NCI-H460 (cell line): ENCODE data around the gene LUC7L2. TPM values are rescaled to one million over a fixed set of nuclear protein-coding genes. Genes with fewer than 3 reads are reported as not detected.
"Not testable (repeated sequence)": the region's sequence is repeated elsewhere in the genome, so short reads cannot be mapped to it uniquely, and the experiment has no call there.

Experiments used
- DNase-seq: peaks from one replicate; pipeline ENCODE4 v3.0.0-alpha.2; 2016; ENCODE audit warnings: low read depth; ENCODE audit errors: extremely low read depth
- total RNA-seq: library from RNA; depleted of rRNA; stranded (reverse); fragments of >200 nt; shearing (Covaris generic); gene quantifications from 2 replicates; pipeline ENCODE4 v1.2.3, GENCODE V29; 2014

The LUC7L2 gene
- total RNA-seq, 1 experiment from 2014 or later: 55.7 TPM

DNA sequence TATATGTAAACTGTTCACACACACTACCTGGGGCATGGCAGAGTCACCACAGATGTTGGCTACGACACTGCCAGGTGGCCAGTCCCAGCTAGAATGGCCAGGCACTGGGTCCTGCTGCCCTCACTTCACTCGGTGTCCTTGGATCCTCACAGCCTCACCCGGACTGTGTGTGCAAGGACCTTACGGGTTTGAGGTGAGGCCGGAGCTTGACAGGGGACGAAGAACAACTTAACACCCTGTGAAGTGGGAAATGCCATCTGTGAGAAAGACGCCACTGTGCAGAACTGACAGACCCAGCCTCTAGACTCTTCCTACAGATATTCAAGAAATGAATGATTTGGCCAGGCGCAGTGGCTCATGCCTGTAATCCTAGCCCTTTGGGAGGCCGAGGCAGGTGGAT is 77.1 kb downstream of the LUC7L2 start:
- no peak for DNase-seq

DNA sequence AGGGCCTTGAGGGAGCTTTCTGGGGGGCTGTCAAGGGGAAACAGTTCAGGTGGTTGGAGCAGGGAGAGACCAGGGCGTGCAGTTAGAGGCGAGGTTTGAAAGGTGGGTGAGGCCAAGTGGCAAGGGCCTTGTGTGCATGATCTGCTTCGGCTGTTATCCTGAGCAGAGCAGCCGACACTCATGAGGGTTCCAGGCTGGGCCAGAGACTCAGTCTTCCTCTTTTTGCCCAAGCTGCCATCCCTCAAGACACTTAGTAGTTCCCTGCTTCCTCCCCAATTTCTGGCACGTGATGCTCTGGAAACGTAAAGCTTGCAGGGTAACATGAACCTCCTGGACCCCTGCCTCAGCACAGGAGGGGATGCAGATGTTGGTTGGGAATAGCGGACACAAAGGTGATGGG is 79.7 kb downstream of the LUC7L2 start:
- DNase-seq: no peak

DNA sequence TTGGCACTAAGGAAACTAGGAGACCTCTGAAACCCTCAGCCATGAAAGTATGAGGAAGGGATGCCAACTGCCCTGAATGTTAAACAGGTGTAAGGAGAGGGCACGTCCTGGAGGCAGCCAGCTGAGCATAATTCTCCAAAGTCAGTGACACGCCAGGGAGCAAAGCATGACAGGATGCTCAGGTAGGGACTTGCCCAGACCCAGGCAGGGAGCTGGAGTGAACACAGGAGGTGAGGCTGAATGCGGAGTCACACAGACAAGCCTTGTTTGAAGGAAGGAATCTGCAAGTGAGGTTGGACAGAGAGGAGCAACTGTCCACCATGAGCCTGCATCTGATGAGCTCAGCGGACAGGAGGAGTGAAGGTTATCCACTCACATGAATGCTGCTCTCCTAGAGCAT is 82.3 kb downstream of the LUC7L2 start:
- DNase-seq: no peak

DNA sequence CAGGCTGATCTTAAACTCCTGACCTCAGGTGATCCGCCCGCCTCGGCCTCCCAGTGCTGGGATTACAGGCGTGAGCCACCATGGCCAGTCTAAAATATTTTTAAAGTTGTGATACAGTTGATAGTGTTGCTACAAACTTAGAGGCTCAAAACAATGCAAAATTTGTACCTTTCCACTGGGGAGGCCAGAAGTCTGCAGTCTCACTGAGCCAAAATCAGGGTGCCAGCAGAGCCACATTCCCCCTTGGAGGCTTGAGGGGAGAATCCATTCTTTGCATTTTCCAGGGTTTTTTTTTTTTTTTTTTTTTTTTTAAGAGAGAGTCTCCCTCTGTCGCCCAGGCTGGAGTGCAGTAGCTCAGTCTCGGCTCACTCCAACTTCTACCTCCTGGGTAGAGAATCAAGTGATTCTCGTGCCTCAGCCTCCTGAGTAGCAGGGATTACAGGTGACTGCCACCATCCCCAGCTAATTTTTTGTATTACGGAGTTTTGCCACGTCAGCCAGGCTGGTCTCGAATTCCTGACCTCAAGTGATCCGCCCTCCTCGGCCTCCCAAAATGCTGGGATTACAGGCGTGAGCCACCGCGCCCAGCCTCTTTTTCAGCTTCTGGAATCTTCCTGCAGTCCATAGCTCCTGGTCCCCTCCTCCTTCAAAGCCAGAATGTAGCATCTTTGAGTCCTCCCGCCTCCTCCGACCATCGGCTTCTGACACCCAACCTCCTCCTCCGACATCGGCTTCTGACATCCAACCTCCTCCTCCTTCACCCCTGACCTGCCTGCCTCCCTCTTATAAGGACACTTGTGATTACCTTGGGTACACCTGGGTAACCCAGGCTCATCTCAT is 86.6 kb downstream of the LUC7L2 start:
- no peak for DNase-seq

DNA sequence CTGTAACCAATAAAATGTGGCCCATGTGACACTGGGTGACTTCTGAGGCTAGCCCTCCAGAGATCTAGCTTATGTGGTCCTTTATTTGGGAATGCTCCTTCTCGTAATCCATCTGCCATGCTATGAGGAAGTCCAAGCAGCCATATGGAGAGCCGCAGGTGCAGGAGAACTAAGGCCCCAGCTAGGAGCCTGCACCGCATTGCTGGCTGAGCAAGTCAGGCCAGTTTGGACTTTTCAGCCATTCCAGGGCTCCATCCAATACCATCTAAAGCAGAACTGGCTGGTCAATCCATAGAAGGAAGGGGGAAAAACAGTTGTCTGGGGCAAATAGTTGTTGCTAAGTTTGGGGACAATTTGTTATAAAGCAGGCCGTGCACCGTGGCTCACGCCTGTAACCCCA is 91.2 kb downstream of the LUC7L2 start:
- no peak for DNase-seq

DNA sequence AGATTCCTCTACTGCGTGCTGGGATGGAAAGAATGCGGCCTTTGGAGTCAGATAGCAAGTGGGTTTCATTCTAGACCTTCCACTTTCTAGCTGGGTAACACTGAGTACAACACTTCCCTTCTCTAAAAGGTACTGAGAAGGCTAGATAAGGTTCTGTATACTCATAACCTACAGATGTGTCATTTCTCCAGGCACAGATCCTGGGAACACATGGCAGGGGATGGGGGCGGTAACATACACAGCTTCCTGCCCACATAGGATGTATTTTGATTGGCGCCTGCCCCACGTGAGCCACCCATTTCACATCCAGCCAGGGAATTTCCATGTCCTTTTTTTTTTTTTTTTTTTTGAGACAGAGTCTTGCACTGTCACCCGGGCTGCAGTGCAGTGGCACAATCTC is 91.9 kb downstream of the LUC7L2 start:
- DNase-seq: no peak

DNA sequence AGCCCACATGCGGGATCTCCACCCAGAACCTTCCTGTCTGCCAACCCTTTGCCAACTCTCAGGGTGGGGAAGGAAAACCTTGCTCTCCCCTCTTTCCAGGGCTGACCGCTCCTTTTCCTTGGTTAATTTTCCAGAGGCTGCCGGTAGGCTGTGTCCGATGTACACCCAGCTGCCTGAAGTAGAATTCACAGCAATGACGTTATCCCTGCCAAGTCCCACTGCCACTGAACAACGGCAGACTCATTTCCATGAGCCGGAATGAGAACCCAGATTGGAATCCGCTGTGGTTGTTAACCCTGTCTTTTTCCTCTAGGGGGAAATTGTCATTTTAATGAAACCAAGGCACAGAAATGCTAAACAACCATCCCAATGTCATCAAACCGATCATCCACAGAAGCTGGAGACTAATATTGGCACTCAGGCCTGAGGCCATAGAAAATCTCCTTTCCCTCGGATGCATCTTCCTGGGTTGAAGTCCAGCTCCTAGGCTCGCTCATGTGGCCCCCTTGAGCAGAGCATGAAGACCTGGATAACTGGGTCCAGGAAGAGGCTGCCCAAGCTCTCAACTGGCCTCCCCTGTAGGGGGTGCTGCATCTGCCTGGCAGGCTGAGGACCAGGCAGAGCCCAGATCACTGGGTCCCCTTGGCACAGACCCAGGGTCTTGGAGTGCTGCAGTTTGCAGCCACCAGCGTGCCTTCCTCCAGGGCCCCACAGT is 93.4 kb downstream of the LUC7L2 start:
- DNase-seq: no peak

DNA sequence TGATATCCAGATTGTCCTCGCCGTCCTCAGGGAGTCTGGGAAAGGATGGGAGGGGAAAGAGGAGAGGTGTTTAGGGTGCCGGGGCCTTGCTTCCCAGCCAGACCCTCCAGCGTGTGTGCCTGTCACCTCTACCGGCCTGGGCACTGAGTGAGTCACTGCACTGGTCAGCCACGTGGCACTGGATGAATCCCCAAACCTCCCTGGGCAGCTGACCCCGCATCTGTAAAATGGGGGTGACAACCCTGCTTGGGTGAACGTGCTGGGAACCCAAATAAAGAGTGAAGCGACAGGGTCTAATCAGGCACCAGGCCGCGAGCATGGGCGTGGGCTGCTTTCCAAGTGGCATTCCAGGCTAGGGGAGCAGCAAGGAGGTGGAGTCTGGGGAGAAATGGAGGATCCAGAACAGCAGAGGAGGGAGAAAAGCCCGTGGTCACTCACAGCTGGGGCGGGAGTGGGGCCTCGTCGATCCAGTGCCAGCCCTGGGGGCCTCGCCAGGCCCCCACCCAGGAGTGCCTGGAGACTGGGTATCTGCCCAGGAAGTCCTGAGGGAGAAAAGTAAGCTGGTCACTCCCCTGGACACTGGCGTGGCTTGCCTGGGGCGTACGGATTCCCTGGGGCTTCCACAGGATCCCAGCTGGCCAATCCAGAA is 94.1 kb downstream of the LUC7L2 start:
- DNase-seq: no peak

DNA sequence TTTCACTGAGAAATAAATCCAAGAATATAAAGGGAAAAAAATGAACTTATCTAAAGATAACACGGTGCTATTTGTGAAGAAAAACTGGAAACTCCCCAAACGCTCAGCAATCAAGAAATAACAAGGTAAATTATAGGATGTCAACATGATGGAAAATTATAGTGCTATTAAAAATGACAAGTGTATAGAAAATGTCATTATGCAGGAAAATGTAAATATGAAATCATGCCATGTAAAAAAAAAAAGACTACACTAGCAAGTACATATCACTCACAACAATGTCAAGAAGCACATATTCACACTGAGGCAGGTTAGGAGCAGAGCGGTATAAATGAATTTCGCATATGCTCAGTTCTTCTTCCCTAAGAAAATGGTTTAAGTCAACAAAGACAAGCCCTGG is 96.1 kb downstream of the LUC7L2 start:
- DNase-seq: no peak

DNA sequence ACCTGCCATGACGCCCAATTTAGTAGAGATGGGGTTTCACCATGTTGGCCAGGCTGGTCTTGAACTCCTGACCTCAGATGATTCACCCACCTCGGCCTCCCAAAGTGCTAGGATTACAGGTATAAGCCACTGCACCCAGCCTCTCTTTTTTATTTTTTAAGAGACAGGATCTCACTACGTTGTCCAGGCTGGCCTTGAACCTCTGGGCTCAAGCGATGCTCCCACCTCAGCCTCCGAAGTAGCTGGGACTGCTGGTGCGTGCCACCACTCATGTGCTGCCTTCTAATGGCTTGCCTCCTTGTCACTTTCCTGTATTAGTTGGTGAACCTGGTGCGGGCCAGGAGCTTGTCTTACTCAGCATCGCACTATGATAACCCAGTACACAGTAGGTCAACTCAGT is 96.8 kb downstream of the LUC7L2 start:
- DNase-seq: no peak

DNA sequence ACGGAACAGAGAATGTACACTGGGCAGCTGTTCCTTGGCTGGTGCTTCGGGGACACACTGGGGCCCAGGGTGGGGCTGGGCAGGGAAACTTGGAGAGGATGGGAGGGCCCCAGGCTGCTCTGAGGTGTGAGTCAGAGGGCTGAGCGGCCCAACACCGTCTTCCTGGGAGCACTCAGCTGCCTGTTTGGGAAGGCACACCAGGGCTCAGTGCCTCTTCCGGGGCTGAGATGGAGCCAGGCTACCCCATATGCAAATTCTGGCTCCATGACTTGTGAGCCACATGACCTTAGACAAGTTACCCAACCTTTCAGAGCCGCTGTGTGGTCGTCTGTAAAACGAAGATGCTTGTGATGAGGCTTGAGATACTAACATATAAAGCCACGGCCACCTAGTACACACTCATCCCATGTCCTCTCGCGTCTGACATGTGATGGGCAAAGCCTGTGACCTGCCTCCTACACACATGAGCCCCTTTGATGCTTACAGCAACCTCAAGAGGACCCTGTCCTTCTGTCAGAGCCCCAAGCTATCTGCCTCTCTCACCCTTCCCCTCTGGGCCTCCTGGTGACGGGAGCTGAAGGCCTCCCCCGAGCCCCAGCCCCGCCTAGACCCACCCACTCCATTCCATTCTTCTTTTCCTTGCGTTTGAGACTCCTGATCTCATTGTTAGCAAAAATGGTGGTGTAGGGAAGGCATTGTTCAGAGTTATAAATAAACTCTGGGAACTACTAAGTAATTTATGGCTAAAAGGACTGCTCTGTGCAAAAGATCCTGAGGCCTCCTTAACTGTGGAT is 97.7 kb downstream of the LUC7L2 start:
- DNase-seq: no peak

DNA sequence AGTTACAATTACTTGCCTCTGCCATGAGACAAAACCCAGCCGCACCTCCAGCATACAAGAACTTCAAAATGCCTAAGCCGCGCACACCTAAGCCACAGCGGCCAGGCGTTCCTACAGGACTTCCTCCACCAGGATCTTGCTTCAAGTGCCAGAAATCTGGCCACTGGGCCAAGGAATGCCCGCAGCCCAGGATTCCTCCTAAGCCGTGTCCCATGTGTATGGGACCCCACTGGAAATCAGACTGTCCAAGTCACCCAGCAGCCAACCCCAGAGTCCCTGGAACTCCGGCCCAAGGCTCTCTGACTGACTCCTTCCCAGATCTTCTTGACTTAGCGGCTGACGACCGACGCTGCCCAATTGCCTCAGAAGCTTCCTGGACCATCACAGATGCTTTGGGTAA is 103.7 kb downstream of the LUC7L2 start:
- DNase-seq: not testable (repeated sequence)

DNA sequence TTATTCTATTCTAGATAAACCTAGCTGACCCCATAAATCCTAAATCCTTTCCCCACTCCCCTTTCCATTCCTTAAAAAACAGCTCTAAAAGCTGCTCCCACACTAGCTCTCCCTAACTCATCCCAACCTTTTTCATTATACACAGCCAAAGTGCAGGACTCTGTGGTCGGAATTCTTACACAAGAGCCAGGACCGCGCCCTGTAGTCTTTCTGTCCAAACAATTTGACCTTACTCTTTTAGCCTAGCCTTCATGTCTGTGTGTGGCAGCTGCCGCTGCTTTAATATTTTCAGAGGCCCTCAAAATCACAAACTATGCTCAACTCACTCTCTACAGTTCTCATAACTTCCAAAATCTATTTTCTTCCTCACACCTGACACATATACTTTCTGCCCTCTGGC is 104.8 kb downstream of the LUC7L2 start:
- not testable (repeated sequence) for DNase-seq

DNA sequence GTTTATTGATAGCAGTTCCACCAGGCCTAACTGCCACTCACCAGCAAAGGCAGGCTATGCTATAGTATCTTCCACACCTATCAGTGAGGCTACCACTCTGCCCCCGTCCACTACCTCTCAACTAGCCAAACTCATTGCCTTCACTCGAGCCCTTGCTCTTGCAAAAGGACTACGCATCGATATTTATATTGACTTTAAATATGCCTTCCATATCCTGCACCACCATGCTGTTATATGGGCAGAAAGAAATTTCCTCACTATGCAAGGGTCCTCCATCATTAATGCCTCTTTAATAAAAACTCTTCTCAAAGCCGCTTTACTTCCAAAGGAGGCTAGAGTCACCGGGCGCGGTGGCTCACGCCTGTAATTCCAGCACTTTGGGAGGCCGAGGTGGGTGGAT is 105.4 kb downstream of the LUC7L2 start:
- not testable (repeated sequence) for DNase-seq

DNA sequence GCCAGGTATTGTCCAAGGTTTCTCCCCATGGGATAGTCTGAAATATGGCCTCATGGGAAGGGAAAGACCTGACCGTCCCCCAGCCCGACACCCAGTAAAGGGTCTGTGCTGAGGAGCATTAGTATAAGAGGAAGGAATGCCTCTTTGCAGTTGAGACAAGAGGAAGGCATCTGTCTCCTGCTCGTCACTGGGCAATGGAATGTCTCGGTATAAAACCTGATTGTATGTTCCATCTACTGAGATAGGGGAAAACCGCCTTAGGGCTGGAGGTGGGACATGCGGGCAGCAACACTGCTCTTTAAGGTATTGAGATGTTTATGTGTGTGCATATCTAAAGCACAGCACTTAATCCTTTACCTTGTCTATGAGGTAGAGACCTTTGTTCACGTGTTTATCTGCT is 108.0 kb downstream of the LUC7L2 start:
- not testable (repeated sequence) for DNase-seq

DNA sequence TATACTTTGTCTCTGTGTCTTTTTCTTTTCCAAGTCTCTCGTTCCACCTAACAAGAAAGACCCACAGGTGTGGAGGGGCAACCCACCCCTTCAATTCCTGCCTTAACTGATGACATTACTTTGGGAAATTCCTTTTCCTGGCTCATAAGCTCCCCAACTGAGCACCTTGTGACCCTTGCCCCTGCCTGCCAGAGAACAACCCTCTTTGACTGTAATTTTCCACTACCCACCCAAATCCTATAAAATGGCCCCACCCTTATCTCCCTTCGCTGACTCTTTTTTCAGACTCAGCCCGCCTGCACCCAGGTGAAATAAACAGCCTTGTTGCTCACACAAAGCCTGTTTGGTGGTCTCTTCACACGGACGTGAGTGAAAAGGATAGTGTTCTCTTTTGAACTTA is 108.6 kb downstream of the LUC7L2 start:
- DNase-seq: not testable (repeated sequence)

DNA sequence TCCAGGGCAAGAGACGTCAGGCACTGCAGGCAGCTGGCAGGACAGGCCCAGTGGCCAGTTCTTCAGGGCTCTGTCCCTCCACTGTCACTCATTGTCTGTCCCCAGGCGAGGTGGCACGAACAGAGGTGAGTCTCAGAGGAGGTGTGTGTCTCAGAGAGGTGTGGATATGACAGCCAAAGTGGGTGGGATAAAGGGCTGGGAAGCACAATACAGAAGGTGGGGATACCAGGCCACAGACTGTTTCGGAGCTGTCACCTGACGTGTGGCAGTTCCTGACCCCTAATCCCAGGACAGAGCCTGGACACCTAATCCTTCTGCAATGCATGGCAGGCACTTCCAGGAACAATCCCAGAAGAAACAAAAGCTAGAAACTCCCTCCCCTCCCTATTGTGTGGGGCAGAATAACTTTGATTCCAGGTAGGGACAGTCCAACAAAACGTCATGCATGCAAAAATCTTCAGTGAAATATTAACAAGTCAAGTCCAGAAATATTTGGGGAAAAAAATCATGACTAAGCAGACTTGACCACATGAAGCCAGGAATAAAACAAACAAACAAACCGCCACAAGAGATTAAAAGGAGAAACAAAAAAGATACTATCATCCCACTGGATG is 112.2 kb downstream of the LUC7L2 start:
- DNase-seq: no peak
